Endothelial cell of hepatic sinusoid (primary cell): ENCODE results near the gene ZNF177.
"Not testable (repeated sequence)": the region's sequence is repeated elsewhere in the genome, so short reads cannot be mapped to it uniquely, and the experiment has no call there.

ENCODE experiments used
- in situ Hi-C: cut with HindIII; loops from 2 replicates; pipeline ENCODE4 v1.10.0; 2017; ENCODE audit warnings: low sequenced_read_pairs

Gene ZNF177

DNA sequence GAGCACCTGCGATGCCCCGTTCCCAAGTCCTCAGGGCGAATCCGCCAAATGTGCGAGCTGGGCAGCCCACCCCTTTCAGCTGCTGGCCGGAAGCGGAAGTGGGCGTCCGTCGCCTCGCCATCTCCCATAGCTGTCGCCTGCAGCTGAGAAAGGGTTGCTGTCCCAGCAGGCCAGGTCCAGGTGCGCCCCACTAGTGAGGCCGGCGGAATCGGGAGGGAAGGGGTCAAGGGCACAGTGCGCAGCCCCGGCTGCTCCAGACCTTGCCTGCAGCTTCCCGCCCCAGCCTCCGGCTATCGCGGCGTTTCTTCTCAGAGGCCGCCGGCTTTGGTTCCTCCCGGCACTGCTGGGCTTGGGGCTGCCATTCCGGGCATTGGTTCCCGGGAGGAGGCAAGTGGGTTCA is at the start of gene ZNF177:
Gene ZNF177 (plus strand): TSS at position 109 of the 400 bp plus-strand sequence. CDS start 15,299 bp downstream, outside the sequence.
- in situ Hi-C loops: no loop called here

DNA sequence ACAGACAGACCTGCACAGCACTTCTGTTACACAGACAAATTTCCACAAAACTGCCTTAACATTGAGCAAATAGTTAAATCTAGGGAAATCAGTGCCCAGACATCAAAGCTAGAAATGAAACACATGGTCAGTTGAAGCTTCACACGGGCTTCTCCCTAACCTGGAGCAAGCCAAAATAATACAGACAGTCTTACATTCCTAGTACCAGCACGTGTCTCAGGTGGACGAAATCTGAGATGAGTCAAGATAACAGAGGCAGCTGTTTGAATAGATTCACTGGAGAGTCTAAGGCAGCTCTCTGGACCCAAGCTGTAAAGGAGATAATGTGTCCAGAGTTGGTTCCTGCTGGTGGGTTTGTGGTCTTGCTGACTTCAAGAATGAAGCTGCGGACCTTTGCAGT is 49.1 kb upstream of the ZNF177 start:
- in situ Hi-C loops: no loop called here

DNA sequence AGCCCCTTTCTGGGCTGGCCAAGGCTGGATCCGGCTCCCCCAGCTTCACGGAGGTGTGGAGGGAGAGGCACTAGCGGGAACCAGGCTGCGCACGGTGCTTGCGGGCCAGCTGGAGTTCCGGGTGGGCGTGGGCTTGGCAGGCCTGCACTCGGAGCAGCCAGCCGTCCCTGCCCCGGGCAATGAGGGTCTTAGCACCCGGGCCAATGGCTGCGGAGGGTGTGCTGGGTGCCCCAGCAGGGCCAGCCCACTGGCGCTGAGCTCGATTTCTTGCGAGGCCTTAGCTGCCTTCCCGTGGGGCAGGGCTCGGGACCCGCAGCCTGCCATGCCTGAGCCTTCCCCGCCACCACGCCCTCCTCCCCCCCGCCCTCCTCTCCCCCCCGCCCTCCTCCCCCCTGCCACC is 41.5 kb upstream of the ZNF177 start:
- in situ Hi-C loops: no loop called here

DNA sequence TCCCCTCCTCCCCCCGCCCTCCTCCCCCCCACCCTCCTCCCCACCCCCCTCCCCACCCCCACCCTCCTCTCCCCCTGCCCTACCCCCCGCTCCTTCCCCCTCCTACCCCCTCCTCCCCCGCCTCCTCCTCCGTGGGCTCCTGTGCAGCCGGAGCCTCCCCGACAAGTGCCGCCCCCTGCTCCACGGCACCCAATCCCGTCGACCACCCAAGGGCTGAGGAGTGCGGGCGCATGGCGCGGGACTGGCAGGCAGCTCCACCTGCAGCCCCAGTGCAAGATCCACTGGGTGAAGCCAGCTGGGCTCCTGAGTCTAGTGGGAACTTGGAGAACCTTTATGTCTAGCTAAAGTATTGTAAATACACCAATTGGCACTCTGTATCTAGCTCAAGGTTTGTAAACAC is 41.1 kb upstream of the ZNF177 start:
- in situ Hi-C loops: not testable (repeated sequence)

DNA sequence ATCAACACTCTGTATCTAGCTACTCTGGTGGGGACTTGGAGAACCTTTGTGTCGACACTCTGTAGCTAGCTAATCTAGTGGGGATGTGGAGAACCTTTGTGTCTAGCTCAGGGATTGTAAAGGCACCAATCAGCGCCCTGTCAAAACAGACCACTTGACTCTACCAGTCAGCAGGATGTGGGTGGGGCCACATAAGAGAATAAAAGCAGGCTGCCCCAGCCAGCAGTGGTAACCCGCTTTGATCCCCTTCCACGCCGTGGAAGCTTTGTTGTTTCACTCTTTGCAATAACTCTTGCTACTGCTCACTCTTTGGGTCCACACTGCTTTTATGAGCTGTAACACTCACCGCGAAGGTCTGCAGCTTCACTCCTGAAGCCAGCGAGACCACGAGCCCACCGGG is 40.6 kb upstream of the ZNF177 start:
- in situ Hi-C loops: not testable (repeated sequence)

DNA sequence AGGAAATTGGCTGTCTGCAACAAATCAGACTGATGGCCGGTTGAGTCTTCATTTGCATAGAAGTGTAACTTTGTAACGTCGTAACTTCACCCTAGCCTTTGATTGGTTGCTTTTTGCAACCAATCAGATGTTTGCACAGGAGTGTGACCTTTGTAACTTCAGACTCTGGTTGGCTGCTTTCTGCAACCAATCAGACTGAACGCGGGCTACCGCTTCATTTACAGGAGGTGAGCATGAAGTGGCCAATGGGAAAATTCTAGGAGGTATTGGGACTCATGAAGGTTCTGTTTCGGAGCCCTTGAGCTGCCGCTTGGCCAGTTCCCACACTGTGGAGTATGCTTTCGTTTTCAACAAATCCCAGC is 39.3 kb upstream of the ZNF177 start:
- in situ Hi-C loops: no loop called here

- in situ Hi-C loops: no loop called here
These were observed 38.8 kb upstream of the ZNF177 start, which contains the start of gene ZNF559 for GRCh38 chr19:9323919-9324583. ZNF559 (plus strand) TSS chr19:9324179; CDS start chr19:9338550, 14,371 bp downstream.

DNA sequence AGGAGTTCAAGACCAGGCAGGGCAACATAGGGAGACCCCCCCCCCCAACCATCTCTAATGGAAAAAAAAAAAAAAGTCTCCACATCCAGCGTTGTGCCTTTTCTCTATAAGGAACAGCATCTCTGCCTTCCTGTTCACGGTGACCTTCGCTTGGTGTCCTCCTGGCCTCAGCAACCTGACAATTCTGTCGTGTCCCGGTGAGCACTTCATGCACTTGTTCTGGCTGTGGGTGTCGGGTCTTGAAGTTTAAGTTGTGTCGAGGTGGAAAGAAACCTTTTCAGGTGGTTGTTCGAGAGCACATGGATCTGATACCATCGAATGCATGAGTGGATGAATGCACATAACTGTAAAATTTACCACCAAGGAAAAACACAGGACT is 38.2 kb upstream of the ZNF177 start:
- in situ Hi-C loops: no loop called here

- in situ Hi-C loops: no loop called here
These were observed 32.8 kb upstream of the ZNF177 start for GRCh38 chr19:9329999-9330398.

- in situ Hi-C loops: no loop called here
These were observed 20.1 kb upstream of the ZNF177 start for GRCh38 chr19:9342610-9343304.

GRCh38 chr19:9345005-9345404 is 17.8 kb upstream of the ZNF177 start:
- in situ Hi-C loops: no loop called here

DNA sequence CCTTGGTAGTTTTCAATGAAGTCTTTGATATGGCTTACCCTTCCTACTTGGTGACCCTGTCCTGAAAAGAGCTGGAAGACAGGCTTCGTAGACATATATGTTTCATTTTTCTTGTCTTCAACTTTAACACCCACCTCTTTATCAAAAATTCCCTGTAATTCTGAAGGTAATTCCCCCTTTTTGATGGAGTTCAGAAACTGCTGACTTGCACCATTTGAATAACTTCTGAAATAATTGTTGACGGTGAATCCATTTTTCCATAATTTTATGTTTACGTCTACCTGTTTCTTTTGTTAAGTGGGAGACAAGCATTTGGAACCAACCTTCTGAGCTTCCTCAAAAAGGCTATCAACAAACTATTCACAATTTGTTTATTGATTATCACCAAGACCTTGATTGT is 14.6 kb upstream of the ZNF177 start:
- in situ Hi-C loops: no loop called here

DNA sequence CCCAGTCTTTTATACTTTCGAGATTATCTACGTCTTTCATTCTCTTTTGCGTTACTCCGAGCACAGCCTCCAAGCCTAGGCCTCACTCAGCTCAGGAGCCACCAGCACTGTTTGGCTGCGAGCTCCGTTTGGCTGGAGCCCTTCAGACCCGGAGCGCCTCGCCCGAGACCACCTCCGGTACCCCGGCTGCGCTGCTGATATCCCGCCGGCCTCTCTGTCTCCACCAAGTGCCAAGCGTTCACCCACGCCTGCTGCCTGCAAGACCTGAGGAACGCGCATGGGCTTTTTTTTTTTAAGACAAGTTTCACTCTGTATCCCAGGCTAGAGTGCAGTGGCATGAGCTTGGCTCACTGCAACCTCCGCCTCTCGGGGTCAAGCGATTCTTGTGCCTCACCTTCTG is 14.1 kb upstream of the ZNF177 start:
- in situ Hi-C loops: no loop called here

DNA sequence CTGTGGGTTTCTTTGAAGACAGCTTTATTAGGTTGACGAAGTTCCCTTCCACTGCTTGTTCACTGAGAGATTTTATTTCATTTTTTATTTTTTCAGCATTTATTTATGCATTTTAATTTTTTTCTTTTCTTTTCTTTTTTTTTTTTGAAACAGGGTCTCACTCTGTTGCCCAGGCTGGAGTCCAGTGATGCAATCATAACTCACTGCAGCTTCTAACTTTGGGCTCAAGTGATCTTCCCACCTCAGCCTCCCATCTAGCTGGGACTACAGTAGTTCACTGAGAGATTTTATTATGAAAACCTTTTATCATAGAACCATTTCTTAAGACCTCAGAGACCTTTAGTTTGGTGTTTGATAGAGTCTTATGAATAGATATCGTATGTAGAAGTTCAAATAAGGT is 10.3 kb upstream of the ZNF177 start:
- in situ Hi-C loops: no loop called here

- in situ Hi-C loops: no loop called here
These were observed 9.8 kb upstream of the ZNF177 start for GRCh38 chr19:9353011-9353410.

DNA sequence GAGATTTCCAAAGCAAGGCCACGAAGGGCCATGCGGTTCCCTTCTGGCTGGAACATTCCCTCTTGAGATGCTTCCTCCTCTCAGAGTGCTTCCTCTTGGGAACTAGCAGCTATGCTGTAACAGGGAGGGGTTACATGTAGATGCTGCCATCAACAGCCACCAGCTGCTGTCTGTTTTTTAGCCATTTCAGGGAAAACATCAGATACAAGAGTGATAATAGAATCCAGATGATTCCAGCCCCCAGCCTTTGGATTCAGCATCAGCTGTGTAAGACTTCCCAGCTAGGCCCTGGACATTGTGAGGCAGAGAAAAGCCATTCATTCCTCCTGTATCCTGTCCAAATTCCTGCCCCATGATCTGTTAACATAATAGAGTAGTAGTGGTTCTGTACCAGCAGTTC is 8.2 kb upstream of the ZNF177 start:
- in situ Hi-C loops: no loop called here

GRCh38 chr19:9370738-9371619 is 8.2 kb downstream of the ZNF177 start:
- in situ Hi-C loops: no loop called here

DNA sequence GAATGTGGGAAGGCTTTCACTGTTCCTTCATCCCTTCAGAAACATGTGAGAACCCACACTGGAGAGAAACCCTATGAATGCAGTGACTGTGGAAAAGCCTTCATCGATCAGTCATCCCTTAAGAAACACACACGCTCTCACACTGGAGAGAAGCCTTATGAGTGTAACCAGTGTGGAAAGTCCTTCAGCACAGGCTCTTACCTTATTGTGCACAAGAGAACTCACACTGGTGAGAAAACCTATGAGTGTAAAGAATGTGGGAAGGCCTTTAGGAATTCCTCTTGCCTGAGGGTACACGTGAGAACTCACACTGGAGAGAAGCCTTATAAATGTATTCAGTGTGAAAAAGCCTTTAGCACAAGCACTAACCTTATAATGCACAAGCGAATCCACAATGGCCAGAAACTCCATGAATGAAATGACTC is 18.6 kb downstream of the ZNF177 start:
- in situ Hi-C loops: no loop called here

GRCh38 chr19:9406798-9407352 is 44.1 kb downstream of the ZNF177 start:
- in situ Hi-C loops: no loop called here

- in situ Hi-C loops: no loop called here
These were observed 45.0 kb downstream of the ZNF177 start for GRCh38 chr19:9407827-9408226.

- in situ Hi-C loops: no loop called here
These were observed 50.6 kb downstream of the ZNF177 start for GRCh38 chr19:9413240-9413954.
